IPS DF 19.7 (cell line): ENCODE measurements around the gene CNIH1.
A peak's percentile ranks its signal among the peaks of the same experiment; 100 is the strongest.

Source experiments
- DNase-seq: peaks from one replicate; pipeline ENCODE4 v3.0.0-alpha.2; 2013; ENCODE audit warnings: low read depth, low spot score

CNIH1 gene

GRCh38 chr14:54440873-54441868, at the start of gene CNIH1:
Gene CNIH1, minus strand, starts transcription at chr14:54441374. Its CDS starts 47 bp downstream, at chr14:54441327.
- DNase-seq, result peak; percentile 52

- no peak for DNase-seq
Observed at GRCh38 chr14:54490445-54491175, 49.4 kb upstream of the CNIH1 start.

- no peak for DNase-seq
Observed at GRCh38 chr14:54489731-54490444, 48.7 kb upstream of the CNIH1 start.

GRCh38 chr14:54489318-54489683, 48.1 kb upstream of the CNIH1 start:
- DNase-seq, result no peak

GRCh38 chr14:54488646-54489317, 47.6 kb upstream of the CNIH1 start, which contains the start of gene GMFB:
Gene GMFB, minus strand, starts transcription at chr14:54488980. Its CDS starts 53 bp downstream, at chr14:54488927.
- no peak for DNase-seq

GRCh38 chr14:54488318-54488645, 47.1 kb upstream of the CNIH1 start:
- DNase-seq, result no peak

- DNase-seq, result no peak
Observed at GRCh38 chr14:54487771-54488170, 46.6 kb upstream of the CNIH1 start.

GRCh38 chr14:54486685-54487084, 45.5 kb upstream of the CNIH1 start:
- no peak for DNase-seq

- no peak for DNase-seq
Observed at GRCh38 chr14:54483846-54484245, 42.7 kb upstream of the CNIH1 start.

GRCh38 chr14:54483073-54483745, 42.0 kb upstream of the CNIH1 start:
- DNase-seq, result no peak

GRCh38 chr14:54481695-54482094, 40.5 kb upstream of the CNIH1 start:
- no peak for DNase-seq

- no peak for DNase-seq
Observed at GRCh38 chr14:54480830-54481562, 39.8 kb upstream of the CNIH1 start.

- DNase-seq, result no peak
Observed at GRCh38 chr14:54478636-54479215, 37.6 kb upstream of the CNIH1 start.

GRCh38 chr14:54475911-54476310, 34.7 kb upstream of the CNIH1 start:
- no peak for DNase-seq

- no peak for DNase-seq
Observed at GRCh38 chr14:54475187-54475899, 34.2 kb upstream of the CNIH1 start.

GRCh38 chr14:54474232-54474793, 33.1 kb upstream of the CNIH1 start:
- no peak for DNase-seq

- DNase-seq, result no peak
Observed at GRCh38 chr14:54472315-54472714, 31.1 kb upstream of the CNIH1 start.

- DNase-seq, result no peak
Observed at GRCh38 chr14:54471641-54472040, 30.5 kb upstream of the CNIH1 start.

GRCh38 chr14:54470701-54471100, 29.5 kb upstream of the CNIH1 start:
- no peak for DNase-seq
